WTC11 (cell line): ENCODE results near the gene STIP1. TPM values are rescaled to one million over a fixed set of nuclear protein-coding genes. Genes with fewer than 3 reads are reported as not detected.
A peak's percentile ranks its signal among the peaks of the same experiment; 100 is the strongest.

ENCODE experiments used
- ATAC-seq: fragments of 200-7000 bp; cut with Tn5 transposase; 2 replicates; pipeline ENCODE4 v1.10.0; 2021; ENCODE audit warnings: mild to moderate bottlenecking, moderate library complexity
- CTCF ChIA-PET: fragments of 300-600 bp; sonication (Branson Sonifier 250); formaldehyde crosslinking; loops from one replicate; lab custom pipeline; 2021; ENCODE audit warnings: antibody characterized with exemption; lab: Charles Lee
- POLR2A ChIA-PET: fragments of 350-600 bp; sonication (Branson Sonifier 250); formaldehyde crosslinking; loops from one replicate; lab custom pipeline; 2021; ENCODE audit warnings: antibody characterized with exemption; lab: Charles Lee
- DNase-seq: peaks from one replicate; pipeline ENCODE4 v3.0.0; 2021; ENCODE audit warnings: low spot score
- H3K27ac Mint-ChIP-seq: 2 replicates; pipeline ENCODE4 v1.8.0; 2021; ENCODE audit warnings: mixed read lengths
- H3K27me3 Mint-ChIP-seq: 2 replicates; pipeline ENCODE4 v1.8.0; 2021; ENCODE audit warnings: low read depth, mild to moderate bottlenecking, moderate library complexity, mixed read lengths
- H3K36me3 Mint-ChIP-seq: 2 replicates; pipeline ENCODE4 v1.8.0; 2021; ENCODE audit warnings: mixed read lengths
- H3K4me1 Mint-ChIP-seq: 2 replicates; pipeline ENCODE4 v1.8.0; 2022; ENCODE audit warnings: mixed read lengths
- H3K4me3 Mint-ChIP-seq: 2 replicates; pipeline ENCODE4 v1.8.0; 2021; ENCODE audit warnings: mild to moderate bottlenecking, moderate library complexity, mixed read lengths
- H3K9me3 Mint-ChIP-seq: 2 replicates; pipeline ENCODE4 v1.8.0; 2021; ENCODE audit warnings: mixed read lengths
- CREB1 ChIP-seq: sonication (generic); formaldehyde crosslinking; IDR thresholded peaks from 2 replicates; pipeline ENCODE4 v1.8.0; 2023; ENCODE audit warnings: mild to moderate bottlenecking, missing genetic modification reagents
- ELF4 ChIP-seq: sonication (generic); formaldehyde crosslinking; IDR thresholded peaks from 2 replicates; pipeline ENCODE4 v1.8.1; 2022; ENCODE audit warnings: low read depth, mild to moderate bottlenecking, moderate library complexity, missing genetic modification reagents
- MYBL2 ChIP-seq: sonication (generic); formaldehyde crosslinking; IDR thresholded peaks from 2 replicates; pipeline ENCODE4 v1.8.1; 2023; ENCODE audit warnings: mild to moderate bottlenecking, moderate library complexity, missing genetic modification reagents
- NR2C2 ChIP-seq: sonication (generic); formaldehyde crosslinking; IDR thresholded peaks from 2 replicates; pipeline ENCODE4 v1.8.0; 2022; ENCODE audit warnings: mild to moderate bottlenecking, missing genetic modification reagents
- TCF7 ChIP-seq: sonication (generic); formaldehyde crosslinking; IDR thresholded peaks from 2 replicates; pipeline ENCODE4 v1.8.0; 2022; ENCODE audit warnings: mild to moderate bottlenecking, low read depth, missing genetic modification reagents, moderate library complexity
- TEAD4 ChIP-seq: sonication (generic); formaldehyde crosslinking; IDR thresholded peaks from 2 replicates; pipeline ENCODE4 v1.8.0; 2022; ENCODE audit warnings: mild to moderate bottlenecking, missing genetic modification reagents
- ZNF232 ChIP-seq: sonication (generic); formaldehyde crosslinking; IDR thresholded peaks from 2 replicates; pipeline ENCODE4 v1.8.0; 2022; ENCODE audit warnings: mild to moderate bottlenecking, missing genetic modification reagents
- ZNF317 ChIP-seq: sonication (generic); formaldehyde crosslinking; IDR thresholded peaks from 2 replicates; pipeline ENCODE4 v1.8.1; 2023; ENCODE audit warnings: low read depth, mild to moderate bottlenecking, moderate library complexity, missing genetic modification reagents, borderline replicate concordance
- ZNF671 ChIP-seq: fragments of 250-450 bp; sonication (Bioruptor Pico); IDR thresholded peaks from 2 replicates; pipeline ENCODE4 v1.8.0; 2021; ENCODE audit warnings: mild to moderate bottlenecking
- total RNA-seq: library from RNA; stranded (reverse); gene quantifications from 3 replicates; pipeline ENCODE4 v1.2.3, GENCODE V29; 2021
- TF ChIP-seq, protein P1 (sequence below): sonication (generic); formaldehyde crosslinking; IDR thresholded peaks from 2 replicates; pipeline ENCODE4 v1.8.1; 2023; ENCODE audit warnings: mild to moderate bottlenecking, missing genetic modification reagents, borderline replicate concordance
- TF ChIP-seq, protein P2 (sequence below): sonication (generic); formaldehyde crosslinking; IDR thresholded peaks from 2 replicates; pipeline ENCODE4 v1.8.1; 2023; ENCODE audit warnings: mild to moderate bottlenecking, missing genetic modification reagents
- TF ChIP-seq, protein P3 (sequence below): sonication (generic); formaldehyde crosslinking; IDR thresholded peaks from 2 replicates; pipeline ENCODE4 v1.8.0; 2022; ENCODE audit warnings: mild to moderate bottlenecking, missing genetic modification reagents
- TF ChIP-seq, protein P4 (sequence below): sonication (generic); formaldehyde crosslinking; IDR thresholded peaks from 2 replicates; pipeline ENCODE4 v1.8.1; 2022; ENCODE audit warnings: missing genetic modification reagents, borderline replicate concordance

Gene STIP1
- total RNA-seq, 1 experiment from 2014 or later = 296 TPM

DNA sequence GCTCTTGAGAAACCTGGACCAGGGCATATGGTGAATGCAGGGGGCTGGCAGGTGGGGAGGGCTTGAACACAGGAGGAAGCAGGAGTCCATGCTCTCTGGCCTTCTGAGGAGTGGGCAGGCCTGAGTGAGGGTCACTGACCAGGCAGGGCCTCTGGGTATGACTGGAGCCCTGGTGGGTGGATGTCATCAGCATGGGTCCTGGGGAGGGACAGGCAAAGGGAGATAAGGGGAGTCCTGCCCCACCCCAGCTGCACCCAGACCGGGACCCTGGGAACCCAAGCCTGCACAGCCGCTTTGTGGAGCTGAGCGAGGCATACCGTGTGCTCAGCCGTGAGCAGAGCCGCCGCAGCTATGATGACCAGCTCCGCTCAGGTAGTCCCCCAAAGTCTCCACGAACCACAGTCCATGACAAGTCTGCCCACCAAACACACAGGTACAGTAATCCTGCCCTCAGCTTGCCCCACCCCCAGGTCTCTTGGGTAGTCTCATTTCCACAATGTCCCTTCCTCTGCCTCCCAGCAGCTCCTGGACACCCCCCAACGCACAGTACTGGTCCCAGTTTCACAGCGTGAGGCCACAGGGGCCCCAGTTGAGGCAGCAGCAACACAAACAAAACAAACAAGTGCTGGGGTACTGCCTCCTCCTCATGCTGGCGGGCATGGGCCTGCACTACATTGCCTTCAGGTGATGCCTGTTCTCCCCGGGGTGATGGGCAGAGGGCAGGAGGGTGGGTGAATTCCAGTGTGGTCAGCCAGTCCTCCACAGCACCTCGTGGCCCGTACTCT is 46.4 kb downstream of the STIP1 start:
- ChIA-PET POLR2A (interaction anchor here (1.3 to 1.5 kb wide), 2 partner anchors 9 to 72 kb away, joined by 3 to 4 read pairs; partner anchors contain the start of gene FKBP2), CTCF (interaction anchor here (1.5 to 5.4 kb wide), 4 partner anchors 15 to 28 kb away, joined by 3 to 35 read pairs (median 18); partner anchors contain the start of gene PLCB3)
- H3K27ac Mint-ChIP-seq = no peak overlapping the region
- DNase-seq = no peak
- no peak for TF ChIP-seq TCF7 (CRISPR knock-in tag)
- TF ChIP-seq, all 79 proteins: peak for 0
- H3K27me3 Mint-ChIP-seq = peaks cover 16% of the 10 kb centered on the region
- peaks cover 31% of the 10 kb centered on the region for H3K4me1 Mint-ChIP-seq
- ATAC-seq = no peak
- no peaks in the 10 kb centered on the region for H3K9me3 Mint-ChIP-seq
- peak overlapping the region; percentile 82 for H3K4me3 Mint-ChIP-seq
- H3K36me3 Mint-ChIP-seq = peaks cover 3% of the 10 kb centered on the region; the same call in 1 of the 2 replicates

- Mint-ChIP-seq H3K4me1 (peaks cover 30% of the 10 kb centered on the region), H3K27ac (no peak overlapping the region), H3K27me3 (peaks cover 16% of the 10 kb centered on the region), H3K36me3 (peaks cover 3% of the 10 kb centered on the region; the same call in 1 of the 2 replicates), H3K4me3 (peak overlapping the region; percentile 70; the same call in 1 of the 2 replicates), H3K9me3 (no peaks in the 10 kb centered on the region)
- ATAC-seq = no peak
- DNase-seq = no peak
- TF ChIP-seq TEAD4 (CRISPR knock-in tag) (no peak), ZNF317 (CRISPR knock-in tag) (no peak), CREB1 (CRISPR knock-in tag) (no peak), ZNF671 (CRISPR knock-in tag) (no peak), NR2C2 (CRISPR knock-in tag) (no peak), ELF4 (CRISPR knock-in tag) (no peak), ZNF232 (CRISPR knock-in tag) (no peak), MYBL2 (CRISPR knock-in tag) (no peak)
- TF ChIP-seq, protein P1, sequence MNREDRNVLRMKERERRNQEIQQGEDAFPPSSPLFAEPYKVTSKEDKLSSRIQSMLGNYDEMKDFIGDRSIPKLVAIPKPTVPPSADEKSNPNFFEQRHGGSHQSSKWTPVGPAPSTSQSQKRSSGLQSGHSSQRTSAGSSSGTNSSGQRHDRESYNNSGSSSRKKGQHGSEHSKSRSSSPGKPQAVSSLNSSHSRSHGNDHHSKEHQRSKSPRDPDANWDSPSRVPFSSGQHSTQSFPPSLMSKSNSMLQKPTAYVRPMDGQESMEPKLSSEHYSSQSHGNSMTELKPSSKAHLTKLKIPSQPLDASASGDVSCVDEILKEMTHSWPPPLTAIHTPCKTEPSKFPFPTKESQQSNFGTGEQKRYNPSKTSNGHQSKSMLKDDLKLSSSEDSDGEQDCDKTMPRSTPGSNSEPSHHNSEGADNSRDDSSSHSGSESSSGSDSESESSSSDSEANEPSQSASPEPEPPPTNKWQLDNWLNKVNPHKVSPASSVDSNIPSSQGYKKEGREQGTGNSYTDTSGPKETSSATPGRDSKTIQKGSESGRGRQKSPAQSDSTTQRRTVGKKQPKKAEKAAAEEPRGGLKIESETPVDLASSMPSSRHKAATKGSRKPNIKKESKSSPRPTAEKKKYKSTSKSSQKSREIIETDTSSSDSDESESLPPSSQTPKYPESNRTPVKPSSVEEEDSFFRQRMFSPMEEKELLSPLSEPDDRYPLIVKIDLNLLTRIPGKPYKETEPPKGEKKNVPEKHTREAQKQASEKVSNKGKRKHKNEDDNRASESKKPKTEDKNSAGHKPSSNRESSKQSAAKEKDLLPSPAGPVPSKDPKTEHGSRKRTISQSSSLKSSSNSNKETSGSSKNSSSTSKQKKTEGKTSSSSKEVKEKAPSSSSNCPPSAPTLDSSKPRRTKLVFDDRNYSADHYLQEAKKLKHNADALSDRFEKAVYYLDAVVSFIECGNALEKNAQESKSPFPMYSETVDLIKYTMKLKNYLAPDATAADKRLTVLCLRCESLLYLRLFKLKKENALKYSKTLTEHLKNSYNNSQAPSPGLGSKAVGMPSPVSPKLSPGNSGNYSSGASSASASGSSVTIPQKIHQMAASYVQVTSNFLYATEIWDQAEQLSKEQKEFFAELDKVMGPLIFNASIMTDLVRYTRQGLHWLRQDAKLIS (CRISPR knock-in tag) = no peak
- TF ChIP-seq, protein P2, sequence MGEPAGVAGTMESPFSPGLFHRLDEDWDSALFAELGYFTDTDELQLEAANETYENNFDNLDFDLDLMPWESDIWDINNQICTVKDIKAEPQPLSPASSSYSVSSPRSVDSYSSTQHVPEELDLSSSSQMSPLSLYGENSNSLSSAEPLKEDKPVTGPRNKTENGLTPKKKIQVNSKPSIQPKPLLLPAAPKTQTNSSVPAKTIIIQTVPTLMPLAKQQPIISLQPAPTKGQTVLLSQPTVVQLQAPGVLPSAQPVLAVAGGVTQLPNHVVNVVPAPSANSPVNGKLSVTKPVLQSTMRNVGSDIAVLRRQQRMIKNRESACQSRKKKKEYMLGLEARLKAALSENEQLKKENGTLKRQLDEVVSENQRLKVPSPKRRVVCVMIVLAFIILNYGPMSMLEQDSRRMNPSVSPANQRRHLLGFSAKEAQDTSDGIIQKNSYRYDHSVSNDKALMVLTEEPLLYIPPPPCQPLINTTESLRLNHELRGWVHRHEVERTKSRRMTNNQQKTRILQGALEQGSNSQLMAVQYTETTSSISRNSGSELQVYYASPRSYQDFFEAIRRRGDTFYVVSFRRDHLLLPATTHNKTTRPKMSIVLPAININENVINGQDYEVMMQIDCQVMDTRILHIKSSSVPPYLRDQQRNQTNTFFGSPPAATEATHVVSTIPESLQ (CRISPR knock-in tag) = no peak
- TF ChIP-seq, protein P3, sequence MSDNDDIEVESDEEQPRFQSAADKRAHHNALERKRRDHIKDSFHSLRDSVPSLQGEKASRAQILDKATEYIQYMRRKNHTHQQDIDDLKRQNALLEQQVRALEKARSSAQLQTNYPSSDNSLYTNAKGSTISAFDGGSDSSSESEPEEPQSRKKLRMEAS (CRISPR knock-in tag) = no peak
- TF ChIP-seq, protein P4, sequence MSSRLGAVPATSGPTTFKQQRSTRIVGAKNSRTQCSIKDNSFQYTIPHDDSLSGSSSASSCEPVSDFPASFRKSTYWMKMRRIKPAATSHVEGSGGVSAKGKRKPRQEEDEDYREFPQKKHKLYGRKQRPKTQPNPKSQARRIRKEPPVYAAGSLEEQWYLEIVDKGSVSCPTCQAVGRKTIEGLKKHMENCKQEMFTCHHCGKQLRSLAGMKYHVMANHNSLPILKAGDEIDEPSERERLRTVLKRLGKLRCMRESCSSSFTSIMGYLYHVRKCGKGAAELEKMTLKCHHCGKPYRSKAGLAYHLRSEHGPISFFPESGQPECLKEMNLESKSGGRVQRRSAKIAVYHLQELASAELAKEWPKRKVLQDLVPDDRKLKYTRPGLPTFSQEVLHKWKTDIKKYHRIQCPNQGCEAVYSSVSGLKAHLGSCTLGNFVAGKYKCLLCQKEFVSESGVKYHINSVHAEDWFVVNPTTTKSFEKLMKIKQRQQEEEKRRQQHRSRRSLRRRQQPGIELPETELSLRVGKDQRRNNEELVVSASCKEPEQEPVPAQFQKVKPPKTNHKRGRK (CRISPR knock-in tag) = no peak
- POLR2A ChIA-PET = interaction anchor here (1.5 kb wide), 1 partner anchor 71 kb away, joined by 3 read pairs; no protein-coding TSS in a partner anchor
- CTCF ChIA-PET = interaction anchor here (0.7 to 5.4 kb wide), 3 partner anchors 18 to 38 kb away, joined by 3 to 35 read pairs (median 12); partner anchors contain the start of gene PLCB3
Measured at GRCh38 chr11:64232967-64233315, 47.0 kb downstream of the STIP1 start.
